ENCODE data around the gene PCNX1. TPM values are rescaled to one million over a fixed set of nuclear protein-coding genes. Genes with fewer than 3 reads are reported as not detected.

PCNX1 gene
- total RNA-seq, 2 experiments from 2014 or later = 32.7 to 42.6 TPM

DNA sequence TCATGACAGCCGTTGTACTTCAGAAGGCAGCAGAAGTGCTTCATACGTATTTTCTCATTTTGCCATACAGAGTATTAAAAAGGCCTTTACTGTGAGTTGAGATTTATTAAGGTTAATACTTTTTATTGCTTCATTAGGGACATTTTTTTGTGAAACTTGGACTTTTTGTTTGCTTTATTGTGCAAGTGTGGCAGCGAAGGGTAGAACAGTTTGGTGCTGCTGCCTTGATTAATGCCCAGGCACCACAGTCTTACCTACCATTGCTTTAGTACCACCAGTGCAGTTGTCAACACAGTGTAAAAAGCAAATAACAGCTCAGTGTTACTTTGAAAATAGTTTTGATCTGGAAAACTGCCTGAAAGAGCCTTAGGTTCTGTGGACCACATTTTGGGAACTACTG, 147.4 kb downstream of the PCNX1 start:
- DNase-seq (no peak), ATAC-seq (no peak)
- intact Hi-C loops (cut with micrococcal nuclease) = no loop called here
- H3K27me3 Mint-ChIP-seq = no peaks in the 10 kb centered on the region
- H3K4me1 Mint-ChIP-seq (ENCODE audit: low read depth) = no peaks in the 10 kb centered on the region
- ChIA-PET CTCF (interaction anchor here (0.8 kb wide), 1 partner anchor 166 kb away, joined by 3 read pairs; no protein-coding TSS in a partner anchor), POLR2A (no interaction called here)
- H3K9me3 Mint-ChIP-seq = no peaks in the 10 kb centered on the region
- no peak overlapping the region for H3K27ac Mint-ChIP-seq
- no peak overlapping the region for H3K4me3 Mint-ChIP-seq
- H3K36me3 Mint-ChIP-seq (ENCODE audit: low read depth) = peaks cover 27% of the 10 kb centered on the region
- TF ChIP-seq, protein P1, sequence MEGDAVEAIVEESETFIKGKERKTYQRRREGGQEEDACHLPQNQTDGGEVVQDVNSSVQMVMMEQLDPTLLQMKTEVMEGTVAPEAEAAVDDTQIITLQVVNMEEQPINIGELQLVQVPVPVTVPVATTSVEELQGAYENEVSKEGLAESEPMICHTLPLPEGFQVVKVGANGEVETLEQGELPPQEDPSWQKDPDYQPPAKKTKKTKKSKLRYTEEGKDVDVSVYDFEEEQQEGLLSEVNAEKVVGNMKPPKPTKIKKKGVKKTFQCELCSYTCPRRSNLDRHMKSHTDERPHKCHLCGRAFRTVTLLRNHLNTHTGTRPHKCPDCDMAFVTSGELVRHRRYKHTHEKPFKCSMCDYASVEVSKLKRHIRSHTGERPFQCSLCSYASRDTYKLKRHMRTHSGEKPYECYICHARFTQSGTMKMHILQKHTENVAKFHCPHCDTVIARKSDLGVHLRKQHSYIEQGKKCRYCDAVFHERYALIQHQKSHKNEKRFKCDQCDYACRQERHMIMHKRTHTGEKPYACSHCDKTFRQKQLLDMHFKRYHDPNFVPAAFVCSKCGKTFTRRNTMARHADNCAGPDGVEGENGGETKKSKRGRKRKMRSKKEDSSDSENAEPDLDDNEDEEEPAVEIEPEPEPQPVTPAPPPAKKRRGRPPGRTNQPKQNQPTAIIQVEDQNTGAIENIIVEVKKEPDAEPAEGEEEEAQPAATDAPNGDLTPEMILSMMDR (IDR thresholded peaks at IDR 0.05) = no peak

DNA sequence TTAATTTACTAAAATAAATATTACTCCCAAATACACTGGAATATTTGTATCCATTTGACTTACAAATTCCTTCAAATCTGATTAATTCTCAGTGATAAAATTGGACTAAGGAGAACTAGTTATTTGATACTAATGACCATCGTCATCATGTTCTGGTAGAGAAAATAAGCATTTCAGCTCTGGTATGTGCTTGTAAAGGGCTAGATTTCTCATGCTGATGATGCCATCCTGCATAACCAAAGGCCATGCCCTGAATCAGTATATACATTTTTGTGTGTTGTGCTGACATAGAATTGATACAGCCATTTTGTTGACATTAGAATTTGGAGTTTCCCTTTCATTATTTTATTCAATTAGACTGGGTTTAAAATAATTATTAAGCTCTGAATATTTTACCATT, 148.9 kb downstream of the PCNX1 start:
- Mint-ChIP-seq H3K36me3 (ENCODE audit: low read depth) (peaks cover 38% of the 10 kb centered on the region), H3K4me1 (ENCODE audit: low read depth) (no peaks in the 10 kb centered on the region), H3K27me3 (no peaks in the 10 kb centered on the region), H3K4me3 (no peak overlapping the region), H3K27ac (no peak overlapping the region), H3K9me3 (no peaks in the 10 kb centered on the region)
- intact Hi-C loops (cut with micrococcal nuclease) = no loop called here
- TF ChIP-seq, protein P1 (IDR thresholded peaks at IDR 0.05) = no peak
- POLR2A ChIA-PET = no interaction called here
- ATAC-seq (no peak), DNase-seq (no peak)
- CTCF ChIA-PET = no interaction called here

DNA sequence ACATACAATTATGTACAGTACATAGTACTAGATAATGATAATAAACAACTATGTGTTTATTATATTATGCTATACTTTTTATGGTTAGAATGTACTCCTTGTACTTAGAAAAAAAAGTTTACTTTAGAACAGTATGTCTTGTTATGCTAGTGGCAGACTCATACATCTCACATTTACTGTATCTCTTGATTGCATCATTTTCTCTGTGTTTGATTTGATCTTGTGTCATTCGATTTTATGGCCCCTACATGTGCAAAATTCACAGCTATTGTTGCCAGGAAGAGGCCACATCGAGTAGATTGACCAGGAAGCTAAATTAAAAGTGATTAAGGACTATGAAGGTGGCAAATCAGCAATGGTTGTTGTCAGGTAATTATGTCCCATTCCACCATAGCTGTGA, 153.0 kb downstream of the PCNX1 start:
- no peak for DNase-seq
- intact Hi-C loops (cut with micrococcal nuclease) = no loop called here

DNA sequence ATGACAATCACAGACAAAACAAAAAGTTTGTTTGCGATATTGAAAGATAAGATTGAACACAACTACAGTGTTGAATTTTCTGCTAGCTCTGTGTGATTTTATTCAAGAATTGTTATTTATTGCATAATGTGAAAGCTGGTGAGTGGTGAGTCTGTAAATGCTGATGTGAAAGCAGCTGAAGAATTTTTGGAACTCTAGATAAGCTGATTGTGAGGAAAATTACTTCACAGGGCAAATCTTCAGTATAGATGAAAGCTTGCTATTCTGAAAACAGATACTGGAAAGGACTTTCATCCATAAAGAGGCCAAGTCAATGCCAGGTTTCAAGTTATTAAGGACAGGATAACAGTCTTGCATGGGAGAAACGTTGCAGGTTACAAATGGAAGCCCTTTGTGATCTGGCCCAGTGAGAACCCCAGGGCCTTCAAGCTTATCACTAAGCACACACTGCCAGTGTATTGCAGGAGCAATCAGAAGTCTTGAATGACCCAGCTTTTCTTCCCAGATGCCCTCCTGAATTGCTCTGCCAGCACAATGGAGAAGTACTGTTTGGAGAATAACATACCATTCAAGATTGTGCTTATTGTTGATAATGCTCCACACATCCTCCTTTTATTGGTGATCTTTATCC, 153.7 kb downstream of the PCNX1 start:
- TF ChIP-seq, protein P1 (IDR thresholded peaks at IDR 0.05) = no peak
- H3K27ac Mint-ChIP-seq = peak overlapping the region; percentile 7
- H3K36me3 Mint-ChIP-seq (ENCODE audit: low read depth) = peaks cover 61% of the 10 kb centered on the region
- CTCF ChIA-PET = interaction anchor here (0.8 to 3.0 kb wide), 5 partner anchors 11 to 43 kb away, joined by 3 to 11 read pairs (median 4); no protein-coding TSS in a partner anchor
- POLR2A ChIA-PET = interaction anchor here (0.6 kb wide), 1 partner anchor 22 kb away, joined by 4 read pairs; no protein-coding TSS in a partner anchor
- intact Hi-C loops (cut with micrococcal nuclease) = no loop called here
- no peaks in the 10 kb centered on the region for H3K27me3 Mint-ChIP-seq
- peaks cover 5% of the 10 kb centered on the region for H3K9me3 Mint-ChIP-seq
- ATAC-seq (no peak), DNase-seq (no peak)
- peaks cover 3% of the 10 kb centered on the region for H3K4me1 Mint-ChIP-seq (ENCODE audit: low read depth)
- no peak overlapping the region for H3K4me3 Mint-ChIP-seq

More for the DNA sequence above, 153.0 kb downstream of the PCNX1 start:
- peaks cover 2% of the 10 kb centered on the region for H3K9me3 Mint-ChIP-seq
- no peak overlapping the region for H3K4me3 Mint-ChIP-seq
- TF ChIP-seq, protein P1 (IDR thresholded peaks at IDR 0.05) = no peak
- H3K27ac Mint-ChIP-seq = peak overlapping the region; percentile 5
- H3K36me3 Mint-ChIP-seq (ENCODE audit: low read depth) = peaks cover 55% of the 10 kb centered on the region
- no peak for ATAC-seq
- peaks cover 3% of the 10 kb centered on the region for H3K4me1 Mint-ChIP-seq (ENCODE audit: low read depth)
- H3K27me3 Mint-ChIP-seq = no peaks in the 10 kb centered on the region
- CTCF ChIA-PET = interaction anchor here (1.6 to 2.2 kb wide), 2 partner anchors 10 to 38 kb away, joined by 4 to 7 read pairs; no protein-coding TSS in a partner anchor
- POLR2A ChIA-PET = no interaction called here

DNA sequence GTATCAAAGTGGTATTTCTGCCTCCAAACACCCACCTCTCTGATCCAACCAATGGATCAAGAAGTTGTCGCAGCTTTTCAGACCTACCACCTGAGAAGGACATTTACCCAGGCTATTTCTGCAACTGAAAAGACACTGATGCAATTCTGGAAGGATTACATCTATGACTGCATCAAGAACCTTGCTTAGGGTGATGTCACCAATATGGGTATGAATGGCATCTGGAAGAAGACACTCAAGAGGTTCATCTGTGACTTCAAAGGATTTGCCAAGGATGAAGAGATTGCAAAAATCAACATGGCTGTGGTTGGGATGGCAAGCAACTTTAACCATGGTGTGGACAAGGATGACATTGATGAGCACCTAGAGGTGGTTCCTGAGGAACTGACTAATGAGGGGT, 154.2 kb downstream of the PCNX1 start:
- Mint-ChIP-seq H3K36me3 (ENCODE audit: low read depth) (peaks cover 66% of the 10 kb centered on the region), H3K27me3 (no peaks in the 10 kb centered on the region), H3K9me3 (peaks cover 5% of the 10 kb centered on the region), H3K4me3 (no peak overlapping the region), H3K4me1 (ENCODE audit: low read depth) (peaks cover 3% of the 10 kb centered on the region), H3K27ac (peak overlapping the region; percentile 51)
- DNase-seq = no peak
- TF ChIP-seq, protein P1 (IDR thresholded peaks at IDR 0.05) = no peak
- ATAC-seq = no peak
- CTCF ChIA-PET = interaction anchor here (0.8 to 3.0 kb wide), 5 partner anchors 11 to 42 kb away, joined by 3 to 11 read pairs (median 4); no protein-coding TSS in a partner anchor
- intact Hi-C loops (cut with micrococcal nuclease) = no loop called here
- POLR2A ChIA-PET = interaction anchor here (0.6 to 0.7 kb wide), 2 partner anchors 22 to 273 kb away, joined by 4 read pairs; no protein-coding TSS in a partner anchor

Measured in activated CD8-positive, alpha-beta T cell treated with anti-CD3 and anti-CD28 coated beads for 36 hours (primary cell).